LHCN-M2 (cell line): Measurements from ENCODE around the gene SEC24A. TPM values are rescaled to one million over a fixed set of nuclear protein-coding genes. Genes with fewer than 3 reads are reported as not detected.
A peak's percentile ranks its signal among the peaks of the same experiment; 100 is the strongest.
"Not testable (repeated sequence)": the region's sequence is repeated elsewhere in the genome, so short reads cannot be mapped to it uniquely, and the experiment has no call there.

ENCODE experiments used
- DNase-seq: peaks from one replicate; pipeline ENCODE4 v3.0.0-alpha.2; 2012; ENCODE audit warnings: low read depth
- polyA plus RNA-seq: library from polyadenylated mRNA; unstranded; fragments of >200 nt; gene quantifications from one replicate; pipeline ENCODE4 v1.2.1, GENCODE V29; 2012; ENCODE audit warnings: missing spikeins
- total RNA-seq: library from RNA; depleted of rRNA; stranded (reverse); fragments of >200 nt; gene quantifications from 2 replicates; pipeline ENCODE4 v1.2.3, GENCODE V29; 2014; rRNA removed

Gene SEC24A
- 18.8 and 20.1 TPM in 2 replicates for total RNA-seq
- 8.8 TPM for polyA plus RNA-seq

- DNase-seq: peak; percentile 83
Observed at GRCh38 chr5:134648425-134649162, at the start of gene SEC24A. Gene SEC24A, plus strand, starts transcription at chr5:134648785. Its CDS starts 292 bp downstream, at chr5:134649077.

GRCh38 chr5:134599820-134600219 lies 48.8 kb upstream of the SEC24A start:
- not testable (repeated sequence) for DNase-seq

GRCh38 chr5:134600600-134600999 lies 48.0 kb upstream of the SEC24A start:
- peak; percentile 37 for DNase-seq

GRCh38 chr5:134603059-134603458 lies 45.5 kb upstream of the SEC24A start:
- DNase-seq: peak; percentile 31

- no peak for DNase-seq
Observed at GRCh38 chr5:134604908-134605307, 43.7 kb upstream of the SEC24A start.

- no peak for DNase-seq
Observed at GRCh38 chr5:134606726-134607125, 41.9 kb upstream of the SEC24A start.

GRCh38 chr5:134608555-134608954 lies 40.0 kb upstream of the SEC24A start:
- no peak for DNase-seq

GRCh38 chr5:134609232-134609851 lies 39.2 kb upstream of the SEC24A start:
- DNase-seq: no peak

- DNase-seq: no peak
Observed at GRCh38 chr5:134610725-134611124, 37.9 kb upstream of the SEC24A start.

- no peak for DNase-seq
Observed at GRCh38 chr5:134611515-134611914, 37.1 kb upstream of the SEC24A start.

GRCh38 chr5:134614450-134615085 lies 34.0 kb upstream of the SEC24A start:
- no peak for DNase-seq

- DNase-seq: no peak
Observed at GRCh38 chr5:134620634-134621033, 28.0 kb upstream of the SEC24A start.

- DNase-seq: no peak
Observed at GRCh38 chr5:134625559-134625958, 23.0 kb upstream of the SEC24A start.

GRCh38 chr5:134626369-134627014 lies 22.1 kb upstream of the SEC24A start:
- DNase-seq: no peak

- DNase-seq: no peak
Observed at GRCh38 chr5:134634227-134634626, 14.4 kb upstream of the SEC24A start.

- not testable (repeated sequence) for DNase-seq
Observed at GRCh38 chr5:134635366-134635765, 13.2 kb upstream of the SEC24A start.

GRCh38 chr5:134637116-134637721 lies 11.4 kb upstream of the SEC24A start:
- no peak for DNase-seq

- no peak for DNase-seq
Observed at GRCh38 chr5:134638760-134639201, 9.8 kb upstream of the SEC24A start.

GRCh38 chr5:134642931-134643530 lies 5.6 kb upstream of the SEC24A start:
- no peak for DNase-seq

GRCh38 chr5:134647750-134648424 lies 698 bp upstream of the SEC24A start:
- DNase-seq: peak; percentile 34
